ENCODE measurements around the gene FAHD2A. TPM values are rescaled to one million over a fixed set of nuclear protein-coding genes. Genes with fewer than 3 reads are reported as not detected.

The FAHD2A gene
- total RNA-seq, 4 donors from 2014 or later = 4.4 to 62.4 (median 27.1) TPM

- TF ChIP-seq CTCF (IDR thresholded peaks at IDR 0.05) (no peak), POLR2A (IDR thresholded peaks at IDR 0.05) (no peak)
- Histone ChIP-seq H3K4me1 (no peaks in the 10 kb centered on the region), H3K4me3 (no peak overlapping the region), H3K9me3 (no peaks in the 10 kb centered on the region), H3K27ac (no peak overlapping the region), H3K27me3 (no peaks in the 10 kb centered on the region), H3K36me3 (no peaks in the 10 kb centered on the region)
- intact Hi-C loops (cut with DNase I; ENCODE audit: low total_unique reads) = no loop called here
- peak in 1 of 2 donors; percentile 8 for DNase-seq
Observed at GRCh38 chr2:95383635-95384027, 18.9 kb upstream of the FAHD2A start.

DNA sequence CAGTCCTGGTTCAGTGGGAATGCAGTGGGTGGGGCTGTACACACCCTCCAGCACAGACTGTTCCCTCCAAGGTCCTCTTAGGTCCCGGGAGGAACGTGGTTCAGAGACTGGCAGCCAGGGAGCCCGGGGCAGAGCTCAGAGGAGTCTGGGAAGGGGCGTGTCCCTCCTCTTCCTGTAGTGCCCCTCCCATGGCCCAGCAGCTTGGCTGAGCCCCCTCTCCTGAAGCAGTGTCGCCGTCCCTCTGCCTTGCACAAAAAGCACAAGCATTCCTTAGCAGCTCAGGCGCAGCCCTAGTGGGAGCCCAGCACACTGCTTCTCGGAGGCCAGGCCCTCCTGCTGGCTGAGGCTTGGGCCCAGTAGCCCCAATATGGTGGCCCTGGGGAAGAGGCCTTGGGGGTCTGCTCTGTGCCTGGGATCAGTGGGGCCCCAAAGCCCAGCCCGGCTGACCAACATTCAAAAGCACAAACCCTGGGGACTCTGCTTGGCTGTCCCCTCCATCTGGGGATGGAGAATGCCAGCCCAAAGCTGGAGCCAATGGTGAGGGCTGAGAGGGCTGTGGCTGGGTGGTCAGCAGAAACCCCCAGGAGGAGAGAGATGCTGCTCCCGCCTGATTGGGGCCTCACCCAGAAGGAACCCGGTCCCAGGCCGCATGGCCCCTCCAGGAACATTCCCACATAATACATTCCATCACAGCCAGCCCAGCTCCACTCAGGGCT lies 17.5 kb upstream of the FAHD2A start:
- Histone ChIP-seq H3K4me1 (no peaks in the 10 kb centered on the region), H3K27ac (no peak overlapping the region), H3K9me3 (no peaks in the 10 kb centered on the region), H3K4me3 (no peak overlapping the region), H3K36me3 (no peaks in the 10 kb centered on the region), H3K27me3 (no peaks in the 10 kb centered on the region)
- TF ChIP-seq CTCF (IDR thresholded peaks at IDR 0.05) = no peak
- TF ChIP-seq POLR2A (IDR thresholded peaks at IDR 0.05) = no peak
- intact Hi-C loops (cut with DNase I; ENCODE audit: low total_unique reads) = no loop called here
- no peak for DNase-seq

- DNase-seq = peak in 1 of 2 donors; percentile 15
- H3K27ac ChIP-seq = no peak overlapping the region
Observed at GRCh38 chr2:95385570-95385984, 16.9 kb upstream of the FAHD2A start.

DNA sequence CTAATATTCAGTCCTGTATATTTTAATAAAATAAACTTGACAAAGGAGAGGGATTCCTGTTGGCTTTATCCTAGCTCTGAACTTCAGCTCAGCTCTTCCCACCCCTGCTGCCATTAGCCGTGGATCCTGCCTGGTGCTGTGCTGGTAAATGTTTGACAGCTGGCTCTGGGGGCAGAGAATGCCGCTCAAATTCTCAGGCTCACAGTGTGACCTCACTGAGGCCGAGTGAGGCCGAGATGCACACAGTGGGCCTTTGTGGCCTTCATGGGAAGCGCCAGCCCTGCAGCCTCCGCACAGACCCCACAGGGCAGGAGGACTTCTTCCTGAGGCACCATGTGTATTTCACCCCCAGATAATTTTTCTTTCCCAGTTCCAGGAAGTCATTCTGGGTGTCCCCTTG lies 16.5 kb upstream of the FAHD2A start:
- Histone ChIP-seq H3K4me1 (no peaks in the 10 kb centered on the region), H3K27me3 (no peaks in the 10 kb centered on the region)
- DNase-seq = peak in 1 of 2 donors; percentile 6

More at GRCh38 chr2:95385570-95385984, 16.9 kb upstream of the FAHD2A start:
- Histone ChIP-seq H3K9me3 (no peaks in the 10 kb centered on the region), H3K4me3 (no peak overlapping the region), H3K36me3 (no peaks in the 10 kb centered on the region), H3K27me3 (no peaks in the 10 kb centered on the region), H3K4me1 (no peaks in the 10 kb centered on the region)
- TF ChIP-seq POLR2A (IDR thresholded peaks at IDR 0.05) (no peak), CTCF (IDR thresholded peaks at IDR 0.05) (no peak)
- intact Hi-C loops (cut with DNase I; ENCODE audit: low total_unique reads) = no loop called here

More for the DNA sequence above, 16.5 kb upstream of the FAHD2A start:
- no peak overlapping the region for H3K4me3 ChIP-seq
- TF ChIP-seq CTCF (IDR thresholded peaks at IDR 0.05) (no peak), POLR2A (IDR thresholded peaks at IDR 0.05) (no peak)
- H3K9me3 ChIP-seq = no peaks in the 10 kb centered on the region
- H3K36me3 ChIP-seq = no peaks in the 10 kb centered on the region
- intact Hi-C loops (cut with DNase I; ENCODE audit: low total_unique reads) = no loop called here
- H3K27ac ChIP-seq = no peak overlapping the region
